ENCODE data around the gene USHBP1. TPM values are rescaled to one million over a fixed set of nuclear protein-coding genes. Genes with fewer than 3 reads are reported as not detected.
"Not testable (repeated sequence)": the region's sequence is repeated elsewhere in the genome, so short reads cannot be mapped to it uniquely, and the experiment has no call there.

USHBP1 gene
- total RNA-seq, 1 experiment from 2014 or later, result 7.5 TPM

DNA sequence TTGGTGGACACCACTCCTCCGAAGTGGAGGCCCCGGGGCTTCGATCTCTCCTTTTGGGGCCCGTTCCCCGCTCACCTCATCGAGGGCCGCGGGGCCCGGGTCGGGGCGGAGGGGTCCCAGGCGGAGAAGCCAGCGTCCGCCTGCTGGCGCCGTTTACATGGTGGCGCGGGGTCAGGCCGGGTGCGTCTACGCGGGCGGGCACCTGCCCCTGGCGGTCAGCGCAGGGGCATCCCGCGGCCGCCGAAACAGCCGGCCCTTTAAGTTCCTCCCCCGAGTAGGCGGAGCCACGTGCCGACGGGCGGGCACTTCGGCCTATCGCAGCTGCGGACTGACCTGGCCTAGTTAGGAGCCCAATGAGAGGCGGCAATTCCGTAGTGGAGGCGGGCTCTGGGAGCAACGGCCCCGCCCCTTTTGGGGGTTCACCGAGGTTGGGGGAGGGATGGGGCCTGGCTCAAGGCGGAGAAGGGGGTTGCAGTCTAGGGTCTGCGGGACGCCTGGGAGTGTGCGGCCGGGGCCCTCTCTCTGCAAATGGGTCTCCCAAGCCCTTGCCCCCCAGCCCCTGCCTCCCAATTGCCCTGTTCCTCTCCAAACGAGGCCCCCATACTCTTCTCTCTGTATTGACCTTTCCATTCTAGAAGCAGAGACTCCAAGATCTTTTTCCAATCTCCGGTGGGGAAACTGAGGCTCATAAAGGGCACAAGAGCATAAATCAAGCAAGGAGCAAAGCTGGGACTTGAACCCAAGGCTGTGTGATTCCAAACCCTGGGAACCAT, 38.8 kb upstream of the USHBP1 start, which contains the start of gene ABHD8:
Gene ABHD8, minus strand, starts transcription at position 259 of the 773 bp plus-strand sequence. CDS start 1,809 bp downstream, outside the sequence.
- H3K4me3 ChIP-seq (ENCODE audit: insufficient read depth, low read depth, low read length), result peak within 1 kb of the TSS; percentile 61

DNA sequence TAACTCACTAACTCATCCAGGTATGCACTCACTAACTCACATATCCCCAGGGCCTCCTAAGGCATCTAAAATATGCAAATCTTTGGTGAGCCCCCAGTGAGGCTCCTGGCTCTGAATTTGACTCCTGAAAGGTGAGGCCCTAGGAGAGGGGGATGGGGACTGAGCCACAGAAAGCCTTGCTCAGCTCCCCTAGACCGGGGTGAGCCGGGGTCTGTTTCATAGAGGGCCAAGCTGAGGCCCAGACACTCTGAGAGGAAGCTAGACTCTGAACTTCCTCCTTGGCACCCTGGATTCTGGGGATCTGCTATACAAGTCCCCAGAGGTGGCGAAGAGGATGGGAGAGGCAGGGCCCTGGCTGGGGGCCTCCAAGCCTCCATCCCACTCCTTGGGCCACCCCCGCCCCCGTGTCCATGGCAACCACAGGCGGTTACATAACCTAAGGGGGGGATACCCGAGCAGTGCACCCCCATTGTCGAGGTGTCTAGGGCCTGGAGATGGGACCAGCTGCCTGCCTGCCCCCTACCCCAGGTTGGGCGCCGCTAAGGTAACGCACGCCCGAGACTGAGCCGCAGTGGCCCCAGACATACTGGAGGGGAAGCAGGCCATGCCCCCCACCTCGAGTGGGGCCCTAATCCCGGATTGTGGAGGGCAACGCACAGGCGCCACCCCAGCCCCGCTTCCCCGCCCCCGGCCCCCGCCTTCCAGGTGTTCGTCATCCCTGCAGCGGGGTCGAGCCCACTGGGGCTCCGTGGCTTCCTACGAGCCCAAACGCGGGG, 38.0 kb upstream of the USHBP1 start:
- no peaks in the 10 kb centered on the region for H3K27me3 ChIP-seq (ENCODE audit: control insufficient read depth, insufficient read depth, low read length)
- peak; percentile 75 for DNase-seq
- peaks cover 1% of the 10 kb centered on the region; the same call in 1 of the 2 replicates for H3K36me3 ChIP-seq (replicated peaks; ENCODE audit: control insufficient read depth, insufficient read depth, low read length)
- H3K4me3 ChIP-seq (ENCODE audit: insufficient read depth, low read depth, low read length), result peak overlapping the region; percentile 61

More for the DNA sequence above, 38.8 kb upstream of the USHBP1 start, which contains the start of gene ABHD8:
- Histone ChIP-seq H3K27me3 (ENCODE audit: control insufficient read depth, insufficient read depth, low read length) (no peaks in the 10 kb centered on the region), H3K36me3 (replicated peaks; ENCODE audit: control insufficient read depth, insufficient read depth, low read length) (peaks cover under 1% of the 10 kb centered on the region; the same call in 1 of the 2 replicates)
- peak; percentile 99 for DNase-seq

DNA sequence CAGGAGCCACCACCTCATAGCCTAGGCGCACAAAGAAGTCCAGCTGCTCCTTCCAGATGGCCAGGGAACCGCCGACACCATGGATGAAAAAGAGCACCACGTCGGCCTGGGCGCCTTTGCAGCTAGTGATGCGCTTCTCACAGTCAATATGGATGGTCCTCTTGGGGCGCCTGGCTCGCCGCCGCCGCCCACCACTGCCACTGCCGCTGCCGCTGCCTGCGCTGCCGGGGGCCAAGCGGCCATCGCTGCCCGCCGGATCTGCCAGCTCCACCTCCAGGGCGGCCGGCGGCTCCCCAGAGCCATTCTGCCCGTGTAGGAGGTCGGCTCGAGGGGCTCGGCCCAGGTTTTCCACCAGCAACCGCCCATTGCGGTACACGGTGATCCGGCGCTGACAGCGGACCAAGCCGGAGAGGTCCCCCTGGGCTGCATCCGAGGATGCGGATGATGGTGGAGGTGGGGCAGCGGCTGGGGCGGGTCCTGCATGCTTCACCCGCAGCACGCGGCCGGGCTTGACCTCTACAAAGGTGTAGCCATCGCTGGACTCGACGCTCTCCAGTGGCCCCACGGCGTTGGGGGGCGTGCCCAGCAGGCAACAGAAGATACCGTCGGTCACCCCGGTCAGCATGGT, 36.6 kb upstream of the USHBP1 start:
- Histone ChIP-seq H3K27me3 (ENCODE audit: control insufficient read depth, insufficient read depth, low read length) (no peaks in the 10 kb centered on the region), H3K36me3 (replicated peaks; ENCODE audit: control insufficient read depth, insufficient read depth, low read length) (peaks cover 1% of the 10 kb centered on the region; the same call in 1 of the 2 replicates), H3K4me3 (ENCODE audit: insufficient read depth, low read depth, low read length) (no peak overlapping the region)
- no peak for DNase-seq

DNA sequence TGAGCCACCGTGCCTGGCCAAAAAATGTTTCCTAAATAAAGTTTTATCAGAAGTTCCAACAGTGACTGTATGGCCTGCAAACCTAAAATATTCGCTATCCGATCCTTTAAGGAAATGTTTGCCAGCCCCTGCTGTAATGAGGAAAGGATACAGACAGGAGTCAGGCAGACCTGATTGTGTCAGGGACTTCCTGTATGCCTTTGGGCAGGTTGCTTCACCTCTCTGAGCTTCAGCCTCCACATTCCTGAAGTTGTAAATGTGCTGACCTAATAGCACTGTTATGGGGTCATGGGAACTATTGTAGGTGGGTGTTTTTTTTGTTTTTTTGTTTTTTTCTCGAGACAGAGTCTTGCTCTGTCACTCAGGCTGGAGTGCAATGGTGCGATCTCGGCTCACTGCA, 32.4 kb upstream of the USHBP1 start:
- Histone ChIP-seq H3K36me3 (replicated peaks; ENCODE audit: control insufficient read depth, insufficient read depth, low read length) (peaks cover 1% of the 10 kb centered on the region; the same call in 1 of the 2 replicates), H3K27me3 (ENCODE audit: control insufficient read depth, insufficient read depth, low read length) (no peaks in the 10 kb centered on the region)
- DNase-seq, result no peak

DNA sequence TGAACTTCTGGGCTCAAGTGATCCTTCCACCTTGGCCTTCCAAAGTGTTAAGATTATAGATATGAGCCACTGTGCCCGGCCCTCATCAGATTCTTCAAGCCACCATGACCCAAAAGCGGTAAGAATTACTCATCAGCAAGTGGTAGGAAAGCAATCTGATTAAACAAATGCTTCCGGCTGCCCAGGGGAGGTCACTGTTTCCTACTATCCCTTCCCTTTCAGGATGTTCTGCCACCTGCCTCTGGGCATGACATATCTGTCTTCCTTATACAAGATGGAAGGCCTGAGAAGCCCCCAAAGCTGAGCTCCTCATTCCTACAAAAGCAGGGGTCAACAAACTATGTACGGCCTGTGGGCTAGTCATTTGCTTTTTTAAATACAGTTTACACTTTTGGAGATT, 31.7 kb upstream of the USHBP1 start:
- H3K36me3 ChIP-seq (replicated peaks; ENCODE audit: control insufficient read depth, insufficient read depth, low read length), result peaks cover 1% of the 10 kb centered on the region; the same call in 1 of the 2 replicates
- no peak for DNase-seq
- H3K27me3 ChIP-seq (ENCODE audit: control insufficient read depth, insufficient read depth, low read length), result no peaks in the 10 kb centered on the region
- H3K4me3 ChIP-seq (ENCODE audit: insufficient read depth, low read depth, low read length), result no peak overlapping the region

More for the DNA sequence above, 32.4 kb upstream of the USHBP1 start:
- no peak overlapping the region for H3K4me3 ChIP-seq (ENCODE audit: insufficient read depth, low read depth, low read length)

DNA sequence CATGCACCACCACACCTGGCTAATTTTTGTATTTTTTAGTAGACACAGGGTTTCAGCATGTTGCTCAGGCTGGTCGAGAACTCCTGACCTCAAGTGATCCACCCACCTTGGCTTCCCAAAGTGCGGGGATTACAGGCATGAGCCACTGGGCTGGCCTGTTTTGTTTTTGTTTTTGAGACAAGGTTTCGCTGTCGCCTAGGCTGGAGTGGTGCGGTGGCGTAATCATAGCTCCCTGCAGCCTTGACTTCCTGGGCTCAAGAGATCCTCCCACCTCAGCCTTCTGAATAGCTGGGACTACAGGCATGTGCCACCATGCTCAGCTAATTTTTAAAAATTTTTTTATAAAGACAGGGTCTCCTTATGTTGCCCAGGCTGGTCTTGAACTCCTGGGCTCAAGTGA, 31.0 kb upstream of the USHBP1 start:
- not testable (repeated sequence) for H3K4me3 ChIP-seq (ENCODE audit: insufficient read depth, low read depth, low read length); H3K36me3 ChIP-seq (replicated peaks; ENCODE audit: control insufficient read depth, insufficient read depth, low read length); H3K27me3 ChIP-seq (ENCODE audit: control insufficient read depth, insufficient read depth, low read length); DNase-seq

DNA sequence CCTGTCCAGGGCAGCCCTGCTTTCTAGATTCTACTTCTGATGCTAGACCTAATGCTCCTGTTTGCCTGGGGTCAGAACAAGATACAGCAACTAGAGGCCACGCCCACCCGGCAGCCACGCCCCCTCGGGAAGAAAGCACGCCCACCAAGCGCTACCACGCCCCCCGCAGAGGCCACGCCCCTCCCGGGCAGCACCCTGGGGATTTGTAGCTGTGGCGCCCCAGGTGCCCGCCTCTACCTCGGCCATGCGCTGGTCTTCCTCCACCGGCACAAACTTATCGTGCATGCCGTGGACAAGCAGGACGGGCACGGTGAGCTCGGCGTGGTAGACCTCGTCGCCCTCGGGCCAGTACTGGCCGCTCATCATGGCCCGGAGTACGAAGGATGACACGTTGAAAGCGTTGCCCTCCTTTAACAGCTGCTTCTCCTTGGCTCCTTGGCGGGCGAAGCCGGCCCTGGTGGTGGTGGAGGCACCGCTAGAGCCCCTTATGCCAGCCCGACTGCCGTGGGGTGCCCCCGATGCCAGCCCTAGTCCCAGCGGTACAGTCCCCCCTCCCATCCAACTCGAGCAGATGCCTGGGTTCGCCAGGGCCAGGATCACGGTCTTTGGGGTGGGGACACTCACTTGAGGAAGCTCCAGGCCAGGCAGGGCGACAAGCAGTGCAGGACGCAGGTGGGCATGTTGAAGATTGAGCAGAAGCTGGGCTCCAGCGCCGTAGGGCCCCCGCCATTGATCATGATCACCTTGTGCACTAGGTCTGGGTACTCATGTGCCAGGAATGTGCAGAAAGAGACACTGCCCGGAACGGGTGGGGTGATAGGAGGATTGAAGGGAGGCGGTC, 29.7 kb upstream of the USHBP1 start:
- peak overlapping the region; percentile 24; the same call in 1 of the 2 replicates for H3K4me3 ChIP-seq (ENCODE audit: insufficient read depth, low read depth, low read length)
- peaks cover 1% of the 10 kb centered on the region; the same call in 1 of the 2 replicates for H3K36me3 ChIP-seq (replicated peaks; ENCODE audit: control insufficient read depth, insufficient read depth, low read length)
- no peaks in the 10 kb centered on the region for H3K27me3 ChIP-seq (ENCODE audit: control insufficient read depth, insufficient read depth, low read length)
- peak; percentile 97 for DNase-seq

DNA sequence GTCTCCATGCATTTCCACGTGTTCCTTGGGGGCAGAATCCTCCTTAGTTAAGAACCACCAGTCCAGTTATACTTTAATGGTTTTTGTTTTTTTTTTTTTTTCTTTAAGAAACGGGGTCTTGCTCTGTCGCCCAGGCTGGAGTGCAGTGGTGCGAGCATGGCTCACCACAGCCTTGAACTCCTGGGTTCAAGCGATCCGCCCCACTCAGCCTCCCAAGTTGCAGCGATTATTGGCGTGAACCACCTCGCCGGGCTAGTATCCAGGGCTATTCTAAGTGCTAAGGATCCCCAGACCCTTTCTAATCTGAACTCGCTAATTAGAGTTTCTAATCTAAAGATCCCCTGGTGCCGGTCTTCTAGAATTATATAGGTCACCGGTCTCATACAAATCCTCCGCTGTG, 29.1 kb upstream of the USHBP1 start:
- no peak for DNase-seq
- Histone ChIP-seq H3K27me3 (ENCODE audit: control insufficient read depth, insufficient read depth, low read length) (no peaks in the 10 kb centered on the region), H3K36me3 (replicated peaks; ENCODE audit: control insufficient read depth, insufficient read depth, low read length) (peaks cover 1% of the 10 kb centered on the region; the same call in 1 of the 2 replicates), H3K4me3 (ENCODE audit: insufficient read depth, low read depth, low read length) (peak overlapping the region; percentile 56; the same call in 1 of the 2 replicates)

DNA sequence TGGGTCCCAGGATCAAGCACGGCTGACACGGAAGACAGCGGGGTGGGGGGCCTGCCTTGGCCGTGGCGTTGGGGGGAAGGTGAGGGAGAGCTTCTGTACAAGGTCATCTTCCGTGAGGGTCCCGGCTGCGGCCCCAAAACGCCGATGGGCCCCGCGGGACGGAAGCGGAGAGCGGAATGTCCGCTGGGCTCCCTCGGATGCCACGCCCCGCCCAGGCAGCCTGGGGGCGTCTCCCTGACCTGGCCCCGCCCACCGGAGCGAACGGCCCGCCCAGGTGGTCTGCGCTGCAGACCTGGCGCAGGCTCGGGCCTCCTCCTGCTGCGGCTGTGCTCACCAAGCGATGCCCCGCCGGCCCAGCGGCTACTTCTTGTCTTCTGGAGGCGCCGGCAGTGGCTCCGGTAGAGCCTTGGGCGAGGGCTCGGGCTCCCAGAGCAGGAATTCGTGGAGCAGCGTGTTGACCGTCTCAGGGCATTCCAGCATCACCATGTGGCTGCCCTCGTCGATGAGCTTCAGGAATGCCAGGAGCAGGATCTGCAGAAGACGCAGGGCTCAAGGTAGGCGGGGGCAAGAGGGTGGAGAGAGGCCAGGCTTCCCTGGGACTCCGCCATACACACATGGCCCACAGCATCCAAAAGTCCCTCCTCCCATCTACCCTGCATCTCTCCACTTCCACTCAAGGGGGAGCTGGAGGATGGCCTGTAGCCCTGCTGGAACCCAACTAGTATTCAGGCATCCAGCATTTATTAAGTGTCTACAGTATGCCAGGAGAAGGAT, 27.9 kb upstream of the USHBP1 start:
- peak overlapping the region; percentile 56 for H3K4me3 ChIP-seq (ENCODE audit: insufficient read depth, low read depth, low read length)
- no peaks in the 10 kb centered on the region for H3K27me3 ChIP-seq (ENCODE audit: control insufficient read depth, insufficient read depth, low read length)
- peak; percentile 100 for DNase-seq
- H3K36me3 ChIP-seq (replicated peaks; ENCODE audit: control insufficient read depth, insufficient read depth, low read length), result no peaks in the 10 kb centered on the region

DNA sequence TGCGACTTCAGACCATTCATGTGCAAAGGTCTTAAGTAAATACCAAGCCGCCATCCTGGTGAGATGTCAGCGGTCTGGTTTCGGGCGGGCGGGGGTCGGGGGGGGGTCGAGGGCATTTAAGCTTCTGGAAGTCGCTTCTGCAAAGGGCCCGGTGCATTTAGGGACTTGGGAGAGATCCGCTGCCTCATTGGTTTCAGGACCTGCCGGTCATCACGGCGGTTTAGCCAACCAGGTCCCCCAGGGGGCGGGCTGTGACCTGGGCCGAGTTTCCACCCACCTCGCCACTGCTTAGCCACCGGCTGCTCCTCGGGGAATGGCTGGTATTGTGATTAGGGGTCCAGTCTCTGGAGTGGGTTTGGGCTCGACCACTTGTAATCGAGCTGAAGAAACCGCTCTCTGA, 24.9 kb upstream of the USHBP1 start:
- Histone ChIP-seq H3K4me3 (ENCODE audit: insufficient read depth, low read depth, low read length) (no peak overlapping the region), H3K27me3 (ENCODE audit: control insufficient read depth, insufficient read depth, low read length) (no peaks in the 10 kb centered on the region), H3K36me3 (replicated peaks; ENCODE audit: control insufficient read depth, insufficient read depth, low read length) (peaks cover 5% of the 10 kb centered on the region)
- peak; percentile 99 for DNase-seq

DNA sequence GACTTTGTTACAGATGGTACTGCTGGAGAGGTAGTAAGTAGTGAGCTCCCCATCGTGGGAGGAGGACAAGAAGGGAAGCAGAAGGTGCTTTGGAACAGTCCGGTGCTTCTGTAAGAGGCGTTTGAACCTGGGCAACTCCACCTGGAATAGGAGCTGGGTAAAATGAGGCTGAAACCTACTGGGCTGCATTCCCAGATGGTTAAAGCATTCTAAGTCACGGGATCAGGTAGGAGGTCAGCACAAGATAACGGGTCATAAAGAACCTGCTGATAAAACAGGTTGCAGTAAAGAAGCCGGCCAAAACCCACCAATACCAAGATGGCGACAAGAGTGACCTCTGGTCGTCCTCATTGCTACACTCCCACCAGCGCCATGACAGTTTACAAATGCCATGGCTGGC, 22.2 kb upstream of the USHBP1 start:
- Histone ChIP-seq H3K36me3 (replicated peaks; ENCODE audit: control insufficient read depth, insufficient read depth, low read length) (peaks cover 15% of the 10 kb centered on the region), H3K4me3 (ENCODE audit: insufficient read depth, low read depth, low read length) (no peak overlapping the region), H3K27me3 (ENCODE audit: control insufficient read depth, insufficient read depth, low read length) (peaks cover 6% of the 10 kb centered on the region; the same call in 1 of the 2 replicates)
- no peak for DNase-seq

DNA sequence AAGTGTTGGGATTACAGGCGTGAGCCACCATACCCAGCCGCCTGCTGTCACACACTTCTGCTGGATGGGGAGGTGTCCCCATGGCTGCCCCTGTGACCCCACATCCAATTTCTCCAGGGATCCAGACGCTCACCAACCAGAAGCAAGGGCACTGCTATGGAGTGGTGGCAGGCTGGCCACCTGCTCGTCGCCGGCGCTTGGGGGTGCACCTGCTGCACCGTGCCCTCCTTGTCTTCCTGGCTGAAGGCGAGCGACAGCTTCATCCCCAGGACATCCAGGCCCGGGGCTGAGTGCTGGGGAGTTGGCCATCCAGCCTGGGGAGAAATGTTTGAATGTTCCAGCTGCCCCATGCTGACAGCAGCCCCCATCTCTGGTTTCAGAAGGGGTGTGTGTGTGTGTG, 21.7 kb upstream of the USHBP1 start:
- Histone ChIP-seq H3K36me3 (replicated peaks; ENCODE audit: control insufficient read depth, insufficient read depth, low read length) (peaks cover 15% of the 10 kb centered on the region), H3K4me3 (ENCODE audit: insufficient read depth, low read depth, low read length) (no peak overlapping the region), H3K27me3 (ENCODE audit: control insufficient read depth, insufficient read depth, low read length) (peaks cover 6% of the 10 kb centered on the region; the same call in 1 of the 2 replicates)
- DNase-seq, result no peak
